K562 (cell line): Measurements from ENCODE around the gene ABHD16A. TPM values are rescaled to one million over a fixed set of nuclear protein-coding genes. Genes with fewer than 3 reads are reported as not detected.
A peak's percentile ranks its signal among the peaks of the same experiment; 100 is the strongest.

Experiments
- ESRRB ChIP-seq: fragments of 250-450 bp; sonication (Bioruptor Pico); IDR thresholded peaks from 2 replicates; pipeline ENCODE4 v1.5.0; 2020; ENCODE audit warnings: mild to moderate bottlenecking, moderate library complexity, borderline replicate concordance
- JUND ChIP-seq, 2 experiments: IDR thresholded peaks; 2 replicates in 1 of 2; 3 replicates in 1 of 2; pipeline ENCODE4 v1.6.1; 2011; ENCODE audit warnings: borderline replicate concordance in 2 of 2, low read depth in 2 of 2, low read length in 2 of 2, improper control_type of control experiment in 1 of 2, missing biosample characterization in 1 of 2, missing genetic modification characterization in 1 of 2, missing genetic modification reagents in 1 of 2
- MCM2 ChIP-seq: fragments of 450-650 bp; IDR thresholded peaks from 2 replicates; pipeline ENCODE4 v1.6.1; 2017; ENCODE audit warnings: low read depth, mild to moderate bottlenecking
- NELFE ChIP-seq: IDR thresholded peaks from 2 replicates; pipeline ENCODE4 v1.6.1; 2011; ENCODE audit warnings: mild to moderate bottlenecking; ENCODE audit not compliant: insufficient read depth, insufficient read length
- NR1H2 ChIP-seq: sonication (generic); formaldehyde crosslinking; IDR thresholded peaks from 2 replicates; pipeline ENCODE4 v1.4.0; 2020; ENCODE audit warnings: mild to moderate bottlenecking, missing genetic modification reagents
- SMAD4 ChIP-seq: fragments of 250-450 bp; sonication (Bioruptor Pico); conservative IDR thresholded peaks from 2 replicates; pipeline ENCODE4 v1.8.0; 2021; ENCODE audit warnings: inconsistent platforms, mild to moderate bottlenecking, moderate library complexity
- SPI1 ChIP-seq: IDR thresholded peaks from 2 replicates; pipeline ENCODE4 v1.6.1; 2011; ENCODE audit warnings: low read depth, low read length, control low read depth, borderline replicate concordance
- ZBTB17 ChIP-seq: fragments of 450-650 bp; formaldehyde crosslinking; IDR thresholded peaks from 2 replicates; pipeline ENCODE4 v1.4.0; 2020; ENCODE audit warnings: mild to moderate bottlenecking
- ZNF224 ChIP-seq: sonication (generic); formaldehyde crosslinking; IDR thresholded peaks from 2 replicates; pipeline ENCODE4 v1.8.0; 2022; ENCODE audit warnings: mild to moderate bottlenecking, missing genetic modification reagents
- ZNF444 ChIP-seq: fragments of 250-450 bp; sonication (Bioruptor Pico); IDR thresholded peaks from 2 replicates; pipeline ENCODE4 v1.4.0; 2020; ENCODE audit warnings: mild to moderate bottlenecking, moderate library complexity
- polyA plus RNA-seq, 8 experiments: library from polyadenylated mRNA; depleted of rRNA in 4 of 8; stranded (reverse) in 5 of 8; unstranded in 3 of 8; fragments of >200 nt; fragmentation: Nextera tagmentation in 2 of 8; fragmentation: Illumina TruSeq in 1 of 8; extraction: Ambion mirVana in 2 of 8; extraction: Trizol in 1 of 8; gene quantifications; 2 replicates each; pipeline versions ENCODE4 v1.2.1 to v1.2.3, GENCODE V29; 2011 to 2014; ENCODE audit warnings: inconsistent platforms in 1 of 8, missing spikeins in 1 of 8
- total RNA-seq, 7 experiments: library from RNA; depleted of rRNA in 6 of 7; stranded (reverse); fragments of >200 nt in 6 of 7; fragmentation: Illumina TruSeq in 2 of 7; extraction: Trizol in 2 of 7; gene quantifications; 2 replicates each; pipeline versions ENCODE4 v1.2.1 to v1.2.3, GENCODE V29; 2011 to 2021; ENCODE audit warnings: low replicate concordance in 1 of 7
- TF ChIP-seq, protein P1 (sequence below), 2 experiments: fragments of 200-800 bp in 1 of 2; sonication (Bioruptor generic) in 1 of 2; sonication (generic) in 1 of 2; formaldehyde crosslinking in 1 of 2; IDR thresholded peaks in 1 of 2; conservative IDR thresholded peaks in 1 of 2; 2 replicates each; pipeline versions ENCODE4 v1.5.0 to v1.6.1; 2016 to 2020; ENCODE audit warnings: missing compliant biosample characterization in 1 of 2, missing genetic modification characterization in 1 of 2, missing genetic modification reagents in 1 of 2
- TF ChIP-seq, protein P2 (sequence below), 3 experiments: fragments of 200-800 bp in 1 of 3; fragments of 250-450 bp in 1 of 3; fragments of 450-650 bp in 1 of 3; sonication (Bioruptor Pico) in 1 of 3; sonication (Bioruptor generic) in 1 of 3; formaldehyde crosslinking in 1 of 3; IDR thresholded peaks; 2 replicates each; pipeline versions ENCODE4 v1.6.1 to v1.8.0; 2016 to 2022; ENCODE audit warnings: mild to moderate bottlenecking in 2 of 3, missing genetic modification characterization in 2 of 3, missing compliant biosample characterization in 1 of 3, moderate library complexity in 1 of 3
- TF ChIP-seq, protein P3 (sequence below): fragments of 450-650 bp; IDR thresholded peaks from 2 replicates; pipeline ENCODE4 v1.6.1; 2016
- TF ChIP-seq, protein P4 (sequence below): fragments of 450-650 bp; formaldehyde crosslinking; IDR thresholded peaks from 2 replicates; pipeline ENCODE4 v1.4.0; 2022; ENCODE audit warnings: mild to moderate bottlenecking, moderate library complexity
- TF ChIP-seq, protein P5 (sequence below): fragments of 450-650 bp; IDR thresholded peaks from 2 replicates; pipeline ENCODE4 v1.6.1; 2016; ENCODE audit warnings: antibody characterized with exemption
- TF ChIP-seq, protein P6 (sequence below): fragments of 450-650 bp; formaldehyde crosslinking; IDR thresholded peaks from 2 replicates; pipeline ENCODE4 v1.4.0; 2020; ENCODE audit warnings: mild to moderate bottlenecking, moderate library complexity

ABHD16A gene
- total and polyA plus RNA-seq, 9 of the 15 experiments (the other 6 are each of a cell fraction or from before 2014, with no cell fraction given), result 25.8 to 120 (median 81.6) TPM

DNA sequence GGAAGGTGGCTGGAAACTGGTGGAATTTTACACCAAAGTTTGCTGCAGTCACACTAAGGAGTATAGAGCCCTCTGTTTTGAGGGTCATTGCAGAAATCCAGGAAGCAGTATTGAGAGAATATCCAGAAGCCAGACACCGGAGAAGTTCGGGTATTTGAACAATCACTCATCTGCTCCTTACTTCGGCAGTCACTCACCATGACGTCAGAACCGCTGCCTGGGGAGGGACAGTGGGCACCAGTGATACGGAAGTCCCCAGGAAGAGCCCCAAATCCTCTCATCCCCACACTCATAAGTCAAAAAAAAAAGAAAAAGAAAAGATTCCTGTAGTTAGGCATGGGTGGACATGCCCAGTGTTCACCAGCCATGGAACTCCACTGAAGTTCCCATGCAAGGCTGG, 26.2 kb downstream of the ABHD16A start (continued):
- TF ChIP-seq, protein P1, sequence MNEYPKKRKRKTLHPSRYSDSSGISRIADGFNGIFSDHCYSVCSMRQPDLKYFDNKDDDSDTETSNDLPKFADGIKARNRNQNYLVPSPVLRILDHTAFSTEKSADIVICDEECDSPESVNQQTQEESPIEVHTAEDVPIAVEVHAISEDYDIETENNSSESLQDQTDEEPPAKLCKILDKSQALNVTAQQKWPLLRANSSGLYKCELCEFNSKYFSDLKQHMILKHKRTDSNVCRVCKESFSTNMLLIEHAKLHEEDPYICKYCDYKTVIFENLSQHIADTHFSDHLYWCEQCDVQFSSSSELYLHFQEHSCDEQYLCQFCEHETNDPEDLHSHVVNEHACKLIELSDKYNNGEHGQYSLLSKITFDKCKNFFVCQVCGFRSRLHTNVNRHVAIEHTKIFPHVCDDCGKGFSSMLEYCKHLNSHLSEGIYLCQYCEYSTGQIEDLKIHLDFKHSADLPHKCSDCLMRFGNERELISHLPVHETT (CRISPR knock-in tag; conservative IDR thresholded peaks at IDR 0.05 in 1 of 2, IDR thresholded peaks at IDR 0.05 in 1 of 2), result 0 out of 4 replicates have a peak, but pooled peaks of 1 of the 2 experiments have one; percentile 40
- TF ChIP-seq MCM2 (no peak), SMAD4 (CRISPR knock-in tag) (peak; percentile 51), NELFE (no peak), ZNF444 (CRISPR knock-in tag) (0 out of 2 replicates have a peak, but pooled peaks have one; percentile 31), ZNF224 (CRISPR knock-in tag) (no peak), JUND (IDR thresholded peaks at IDR 0.05; ENCODE audit: borderline replicate concordance, low read depth, low read length) (peak; percentile 78), JUND (tag; IDR thresholded peaks at IDR 0.05; ENCODE audit: borderline replicate concordance, low read depth, low read length) (peak; percentile 75), SPI1 (peak; percentile 42; the same call in 1 of the 2 replicates), ESRRB (CRISPR knock-in tag) (no peak), ZBTB17 (CRISPR knock-in tag) (0 out of 2 replicates have a peak, but pooled peaks have one; percentile 47), NR1H2 (CRISPR knock-in tag) (no peak)
- TF ChIP-seq, protein P2, sequence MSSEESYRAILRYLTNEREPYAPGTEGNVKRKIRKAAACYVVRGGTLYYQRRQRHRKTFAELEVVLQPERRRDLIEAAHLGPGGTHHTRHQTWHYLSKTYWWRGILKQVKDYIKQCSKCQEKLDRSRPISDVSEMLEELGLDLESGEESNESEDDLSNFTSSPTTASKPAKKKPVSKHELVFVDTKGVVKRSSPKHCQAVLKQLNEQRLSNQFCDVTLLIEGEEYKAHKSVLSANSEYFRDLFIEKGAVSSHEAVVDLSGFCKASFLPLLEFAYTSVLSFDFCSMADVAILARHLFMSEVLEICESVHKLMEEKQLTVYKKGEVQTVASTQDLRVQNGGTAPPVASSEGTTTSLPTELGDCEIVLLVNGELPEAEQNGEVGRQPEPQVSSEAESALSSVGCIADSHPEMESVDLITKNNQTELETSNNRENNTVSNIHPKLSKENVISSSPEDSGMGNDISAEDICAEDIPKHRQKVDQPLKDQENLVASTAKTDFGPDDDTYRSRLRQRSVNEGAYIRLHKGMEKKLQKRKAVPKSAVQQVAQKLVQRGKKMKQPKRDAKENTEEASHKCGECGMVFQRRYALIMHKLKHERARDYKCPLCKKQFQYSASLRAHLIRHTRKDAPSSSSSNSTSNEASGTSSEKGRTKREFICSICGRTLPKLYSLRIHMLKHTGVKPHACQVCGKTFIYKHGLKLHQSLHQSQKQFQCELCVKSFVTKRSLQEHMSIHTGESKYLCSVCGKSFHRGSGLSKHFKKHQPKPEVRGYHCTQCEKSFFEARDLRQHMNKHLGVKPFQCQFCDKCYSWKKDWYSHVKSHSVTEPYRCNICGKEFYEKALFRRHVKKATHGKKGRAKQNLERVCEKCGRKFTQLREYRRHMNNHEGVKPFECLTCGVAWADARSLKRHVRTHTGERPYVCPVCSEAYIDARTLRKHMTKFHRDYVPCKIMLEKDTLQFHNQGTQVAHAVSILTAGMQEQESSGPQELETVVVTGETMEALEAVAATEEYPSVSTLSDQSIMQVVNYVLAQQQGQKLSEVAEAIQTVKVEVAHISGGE (CRISPR knock-in tag; IDR thresholded peaks at IDR 0.05), result 0 out of 6 replicates have a peak, but pooled peaks of 1 of the 3 experiments have one; percentile 22
- TF ChIP-seq, protein P3, sequence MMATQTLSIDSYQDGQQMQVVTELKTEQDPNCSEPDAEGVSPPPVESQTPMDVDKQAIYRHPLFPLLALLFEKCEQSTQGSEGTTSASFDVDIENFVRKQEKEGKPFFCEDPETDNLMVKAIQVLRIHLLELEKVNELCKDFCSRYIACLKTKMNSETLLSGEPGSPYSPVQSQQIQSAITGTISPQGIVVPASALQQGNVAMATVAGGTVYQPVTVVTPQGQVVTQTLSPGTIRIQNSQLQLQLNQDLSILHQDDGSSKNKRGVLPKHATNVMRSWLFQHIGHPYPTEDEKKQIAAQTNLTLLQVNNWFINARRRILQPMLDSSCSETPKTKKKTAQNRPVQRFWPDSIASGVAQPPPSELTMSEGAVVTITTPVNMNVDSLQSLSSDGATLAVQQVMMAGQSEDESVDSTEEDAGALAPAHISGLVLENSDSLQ, result peak; percentile 96
- TF ChIP-seq, protein P4, sequence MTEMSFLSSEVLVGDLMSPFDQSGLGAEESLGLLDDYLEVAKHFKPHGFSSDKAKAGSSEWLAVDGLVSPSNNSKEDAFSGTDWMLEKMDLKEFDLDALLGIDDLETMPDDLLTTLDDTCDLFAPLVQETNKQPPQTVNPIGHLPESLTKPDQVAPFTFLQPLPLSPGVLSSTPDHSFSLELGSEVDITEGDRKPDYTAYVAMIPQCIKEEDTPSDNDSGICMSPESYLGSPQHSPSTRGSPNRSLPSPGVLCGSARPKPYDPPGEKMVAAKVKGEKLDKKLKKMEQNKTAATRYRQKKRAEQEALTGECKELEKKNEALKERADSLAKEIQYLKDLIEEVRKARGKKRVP (CRISPR knock-in tag), result 0 out of 2 replicates have a peak, but pooled peaks have one; percentile 16
- TF ChIP-seq, protein P5, sequence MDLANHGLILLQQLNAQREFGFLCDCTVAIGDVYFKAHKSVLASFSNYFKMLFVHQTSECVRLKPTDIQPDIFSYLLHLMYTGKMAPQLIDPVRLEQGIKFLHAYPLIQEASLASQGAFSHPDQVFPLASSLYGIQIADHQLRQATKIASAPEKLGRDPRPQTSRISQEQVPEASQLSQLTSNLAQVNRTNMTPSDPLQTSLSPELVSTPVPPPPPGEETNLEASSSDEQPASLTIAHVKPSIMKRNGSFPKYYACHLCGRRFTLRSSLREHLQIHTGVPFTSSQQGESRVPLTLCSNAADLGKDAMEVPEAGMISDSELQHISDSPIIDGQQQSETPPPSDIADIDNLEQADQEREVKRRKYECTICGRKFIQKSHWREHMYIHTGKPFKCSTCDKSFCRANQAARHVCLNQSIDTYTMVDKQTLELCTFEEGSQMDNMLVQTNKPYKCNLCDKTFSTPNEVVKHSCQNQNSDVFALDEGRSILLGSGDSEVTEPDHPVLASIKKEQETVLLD, result no peak
- TF ChIP-seq, protein P6, sequence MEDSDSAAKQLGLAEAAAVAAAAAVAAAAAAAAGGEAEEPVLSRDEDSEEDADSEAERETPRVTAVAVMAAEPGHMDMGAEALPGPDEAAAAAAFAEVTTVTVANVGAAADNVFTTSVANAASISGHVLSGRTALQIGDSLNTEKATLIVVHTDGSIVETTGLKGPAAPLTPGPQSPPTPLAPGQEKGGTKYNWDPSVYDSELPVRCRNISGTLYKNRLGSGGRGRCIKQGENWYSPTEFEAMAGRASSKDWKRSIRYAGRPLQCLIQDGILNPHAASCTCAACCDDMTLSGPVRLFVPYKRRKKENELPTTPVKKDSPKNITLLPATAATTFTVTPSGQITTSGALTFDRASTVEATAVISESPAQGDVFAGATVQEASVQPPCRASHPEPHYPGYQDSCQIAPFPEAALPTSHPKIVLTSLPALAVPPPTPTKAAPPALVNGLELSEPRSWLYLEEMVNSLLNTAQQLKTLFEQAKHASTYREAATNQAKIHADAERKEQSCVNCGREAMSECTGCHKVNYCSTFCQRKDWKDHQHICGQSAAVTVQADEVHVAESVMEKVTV, result 0 out of 2 replicates have a peak, but pooled peaks have one; percentile 16
